A549 (cell line): Measurements from ENCODE around the gene ODC1. TPM values are rescaled to one million over a fixed set of nuclear protein-coding genes. Genes with fewer than 3 reads are reported as not detected.

Experiments used
- ATAC-seq, 2 experiments: fragments of 200-7000 bp in 1 of 2; fragments of >200 bp in 1 of 2; cut with Nextera tagmentation in 1 of 2; cut with Tn5 transposase in 1 of 2; 3 replicates each; pipeline versions ENCODE4 v1.8.0 to v1.9.1; 2018 to 2020; ENCODE audit warnings: mild to moderate bottlenecking in 1 of 2, moderate library complexity in 1 of 2
- CTCF ChIA-PET: fragments of 300-600 bp; sonication (Branson Sonifier 250); formaldehyde crosslinking; extraction: SDS; loops from one replicate; lab custom pipeline; 2021; ENCODE audit warnings: antibody characterized with exemption, inconsistent platforms; lab: Yijun Ruan, JAX
- POLR2A ChIA-PET: fragments of 350-600 bp; formaldehyde crosslinking; extraction: SDS; loops from one replicate; lab custom pipeline; 2021; ENCODE audit warnings: antibody characterized with exemption, inconsistent platforms; lab: Yijun Ruan, JAX
- DNase-seq, 2 experiments: peaks; one replicate each; pipeline versions ENCODE4 v3.0.0 to v3.0.0-alpha.2; 2011 to 2016; ENCODE audit warnings: low read depth in 1 of 2, low spot score in 1 of 2
- FAIRE-seq: peaks from 2 replicates; lab custom pipeline; 2011; peaks lifted over from hg19 to GRCh38; lab: Jason Lieb, UNC
- H3K27ac ChIP-seq, 2 experiments: fragments of >200 bp; sonication (Bioruptor Twin); formaldehyde crosslinking; 3 replicates each; pipeline ENCODE4 v1.5.1; 2016 to 2017
- H3K4me1 ChIP-seq: fragments of >200 bp; sonication (Bioruptor Twin); formaldehyde crosslinking; 3 replicates; pipeline ENCODE4 v1.6.1; 2016
- H3K4me2 ChIP-seq: fragments of >200 bp; sonication (Bioruptor Twin); formaldehyde crosslinking; 3 replicates; pipeline ENCODE4 v1.6.1; 2016
- H3K4me3 ChIP-seq: fragments of >200 bp; sonication (Bioruptor Twin); formaldehyde crosslinking; 3 replicates; pipeline ENCODE4 v1.5.1; 2016
- H3K9me3 ChIP-seq: fragments of >200 bp; sonication (Bioruptor Twin); formaldehyde crosslinking; 3 replicates; pipeline ENCODE4 v1.6.1; 2016
- ATOH8 ChIP-seq: fragments of 250-450 bp; sonication (Bioruptor Pico); IDR thresholded peaks from 2 replicates; pipeline ENCODE4 v1.5.0; 2020; ENCODE audit warnings: low read depth, mild to moderate bottlenecking, moderate library complexity
- BCL3 ChIP-seq: fragments of >200 bp; sonication (Bioruptor Twin); formaldehyde crosslinking; IDR thresholded peaks from 3 replicates; pipeline ENCODE4 v1.6.1; 2016
- CBX8 ChIP-seq: fragments of 200-600 bp; sonication (generic); IDR thresholded peaks from 2 replicates; pipeline ENCODE4 v1.6.1; 2016
- CHD4 ChIP-seq: fragments of 200-600 bp; sonication (generic); IDR thresholded peaks from 2 replicates; pipeline ENCODE4 v1.6.1; 2016; ENCODE audit warnings: antibody characterized with exemption, mild to moderate bottlenecking, borderline replicate concordance
- E2F6 ChIP-seq: IDR thresholded peaks from 2 replicates; pipeline ENCODE4 v1.6.1; 2012; ENCODE audit warnings: low read depth, borderline replicate concordance
- EHF ChIP-seq: fragments of 250-450 bp; sonication (Bioruptor Pico); IDR thresholded peaks from 2 replicates; pipeline ENCODE4 v1.5.0; 2020; ENCODE audit warnings: mild to moderate bottlenecking
- FOSB ChIP-seq: fragments of 250-450 bp; sonication (Bioruptor Pico); IDR thresholded peaks from 2 replicates; pipeline ENCODE4 v1.5.0; 2020; ENCODE audit warnings: mild to moderate bottlenecking, moderate library complexity
- FOSL2 ChIP-seq, 2 experiments: fragments of 450-650 bp in 1 of 2; fragments of >200 bp in 1 of 2; sonication (Bioruptor Twin) in 1 of 2; formaldehyde crosslinking; IDR thresholded peaks; 2 replicates each; pipeline versions ENCODE4 v1.5.0 to v1.6.1; 2016 to 2020; ENCODE audit warnings: mild to moderate bottlenecking in 1 of 2, moderate library complexity in 1 of 2
- FOXS1 ChIP-seq: fragments of 250-450 bp; sonication (Bioruptor Pico); IDR thresholded peaks from 2 replicates; pipeline ENCODE4 v1.5.0; 2020; ENCODE audit warnings: mild to moderate bottlenecking, moderate library complexity
- HES2 ChIP-seq: fragments of >200 bp; sonication (Bioruptor Twin); formaldehyde crosslinking; IDR thresholded peaks from 2 replicates; pipeline ENCODE4 v1.6.1; 2016
- HMGXB4 ChIP-seq: fragments of 250-450 bp; sonication (Bioruptor Pico); IDR thresholded peaks from 2 replicates; pipeline ENCODE4 v1.5.0; 2021; ENCODE audit warnings: mild to moderate bottlenecking, moderate library complexity, borderline replicate concordance
- HOXB5 ChIP-seq: fragments of 250-450 bp; sonication (Bioruptor Pico); IDR thresholded peaks from 2 replicates; pipeline ENCODE4 v1.5.0; 2020; ENCODE audit warnings: mild to moderate bottlenecking, moderate library complexity
- JUN ChIP-seq, 2 experiments: fragments of >200 bp; sonication (Bioruptor Twin); formaldehyde crosslinking; IDR thresholded peaks; 2 replicates in 1 of 2; 3 replicates in 1 of 2; pipeline ENCODE4 v1.6.1; 2016 to 2017
- KDM1A ChIP-seq: fragments of 200-600 bp; sonication (generic); IDR thresholded peaks from 2 replicates; pipeline ENCODE4 v1.6.1; 2016; ENCODE audit warnings: low read depth, mild to moderate bottlenecking
- MAFK ChIP-seq: fragments of 450-650 bp; IDR thresholded peaks from 2 replicates; pipeline ENCODE4 v1.6.1; 2014; ENCODE audit not compliant: partially characterized antibody
- MAX ChIP-seq: IDR thresholded peaks from 2 replicates; pipeline ENCODE4 v1.6.1; 2012
- MYC ChIP-seq: IDR thresholded peaks from 2 replicates; pipeline ENCODE4 v1.6.1; 2012; ENCODE audit warnings: mild to moderate bottlenecking, inconsistent platforms, low read length, improper control_type of control experiment, borderline replicate concordance
- NFE2L2 ChIP-seq: fragments of 150-350 bp; conservative IDR thresholded peaks from 2 replicates; pipeline ENCODE4 v1.6.1; 2014; ENCODE audit warnings: low read length
- NPAS2 ChIP-seq: fragments of 250-450 bp; sonication (Bioruptor Pico); IDR thresholded peaks from 2 replicates; pipeline ENCODE4 v1.8.0; 2022; ENCODE audit warnings: mild to moderate bottlenecking, moderate library complexity, borderline replicate concordance
- PHF8 ChIP-seq: fragments of 200-600 bp; sonication (generic); IDR thresholded peaks from 2 replicates; pipeline ENCODE4 v1.6.1; 2016; ENCODE audit warnings: low read depth, mild to moderate bottlenecking, antibody characterized with exemption, moderate library complexity, borderline replicate concordance
- POLR2A ChIP-seq: IDR thresholded peaks from 2 replicates; pipeline ENCODE4 v1.6.1; 2012; ENCODE audit warnings: mild to moderate bottlenecking, low read length
- RAD21 ChIP-seq, 2 experiments: fragments of >200 bp in 1 of 2; sonication (Bioruptor Twin) in 1 of 2; formaldehyde crosslinking in 1 of 2; IDR thresholded peaks in 1 of 2; conservative IDR thresholded peaks in 1 of 2; 2 replicates in 1 of 2; 3 replicates in 1 of 2; pipeline ENCODE4 v1.6.1; 2012 to 2018; ENCODE audit warnings: inconsistent platforms in 1 of 2
- REST ChIP-seq: fragments of 200-600 bp; sonication (generic); IDR thresholded peaks from 2 replicates; pipeline ENCODE4 v1.6.1; 2016; ENCODE audit warnings: antibody characterized with exemption, mild to moderate bottlenecking, moderate library complexity
- RFX5 ChIP-seq: fragments of 450-650 bp; IDR thresholded peaks from 2 replicates; pipeline ENCODE4 v1.7.1; 2014; ENCODE audit warnings: antibody characterized with exemption, mild to moderate bottlenecking, moderate library complexity
- RNF2 ChIP-seq: fragments of 200-600 bp; sonication (generic); IDR thresholded peaks from 2 replicates; pipeline ENCODE4 v1.6.1; 2016; ENCODE audit warnings: low read depth, mild to moderate bottlenecking, antibody characterized with exemption, moderate library complexity, borderline replicate concordance
- TP53 ChIP-seq: fragments of 250-450 bp; sonication (Bioruptor Pico); IDR thresholded peaks from 2 replicates; pipeline ENCODE4 v1.5.0; 2021; ENCODE audit warnings: mild to moderate bottlenecking, moderate library complexity
- USF2 ChIP-seq: fragments of 450-650 bp; IDR thresholded peaks from 2 replicates; pipeline ENCODE4 v1.6.1; 2014; ENCODE audit warnings: antibody characterized with exemption
- ZC3H11A ChIP-seq: fragments of 450-650 bp; IDR thresholded peaks from 2 replicates; pipeline ENCODE4 v1.6.1; 2014; ENCODE audit warnings: antibody characterized with exemption, mild to moderate bottlenecking
- WGBS: methylation state at CpG from one replicate; pipeline ENCODE4 v1.1.6; 2017; ENCODE audit errors: missing lambda C conversion rate; 5-methylcytosine and 5-hydroxymethylcytosine counted together
- polyA minus RNA-seq: library from RNA; depleted of rRNA, polyadenylated mRNA; stranded (reverse); fragments of >200 nt; gene quantifications from 2 replicates; pipeline ENCODE4 v1.2.3, GENCODE V29; 2011; rRNA and poly(A)+ RNA removed
- polyA plus RNA-seq, 4 experiments: library from polyadenylated mRNA; depleted of rRNA in 3 of 4; stranded (reverse); fragments of >200 nt; fragmentation: RNase III in 1 of 4; extraction: RNeasy Plus Mini Kit Qiagen cat#74134 plus additional on column Dnase treatment in 1 of 4; gene quantifications; 2 replicates in 3 of 4; 3 replicates in 1 of 4; pipeline ENCODE4 v1.2.3, GENCODE V29; 2011 to 2017

The ODC1 gene
- polyA plus RNA-seq (2011; rRNA removed) (198 and 265 TPM in 2 replicates), polyA plus RNA-seq (2017; fragmentation: RNase III; extraction: RNeasy Plus Mini Kit Qiagen cat#74134 plus additional on column Dnase treatment) (56.3 to 89.5 TPM (median 57.8 TPM) in 3 replicates), polyA minus RNA-seq (110 and 113 TPM in 2 replicates)
- polyA plus RNA-seq (2012; cell fraction: cytosol; rRNA removed) = 147 and 159 TPM in 2 replicates
- polyA plus RNA-seq (2012; cell fraction: nucleus; rRNA removed) = 84.5 and 165 TPM in 2 replicates

- Histone ChIP-seq H3K4me2 (peak within 1 kb of the TSS; percentile 92), H3K4me3 (peak within 1 kb of the TSS; percentile 78), H3K9me3 (no peaks in the 10 kb centered on the region), H3K27ac (peak within 1 kb of the TSS; percentile 90 to 98), H3K4me1 (peaks cover 55% of the 10 kb centered on the region)
- POLR2A ChIA-PET = interaction anchor here (0.6 to 3.0 kb wide), 14 partner anchors 9 to 605 kb away, joined by 3 to 24 read pairs (median 4); partner anchors contain the start of gene TAF1B
- WGBS = under 1% methylated on average over 23 of the region's 99 CpGs
- peak; percentile 69 to 72 for ATAC-seq
- CTCF ChIA-PET = interaction anchor here (0.7 to 6.7 kb wide), 17 partner anchors 9 to 376 kb away, joined by 3 to 74 read pairs (median 3); no protein-coding TSS in a partner anchor
- DNase-seq = peak; percentile 80 to 93
- no peak for FAIRE-seq
- TF ChIP-seq BCL3 (peak; percentile 92), EHF (CRISPR knock-in tag) (peak; percentile 91), REST (peak; percentile 45), HES2 (no peak), HOXB5 (peak; percentile 95), RFX5 (0 out of 2 replicates have a peak, but pooled peaks have one; percentile 27), CHD4 (no peak), FOXS1 (CRISPR knock-in tag) (peak; percentile 61; the same call in 1 of the 2 replicates), RNF2 (0 out of 2 replicates have a peak, but pooled peaks have one; percentile 58), PHF8 (peak; percentile 85; the same call in 1 of the 2 replicates), MAX (peak; percentile 99), FOSL2 (IDR thresholded peaks at IDR 0.05) (no peak), FOSL2 (CRISPR knock-in tag; IDR thresholded peaks at IDR 0.05) (peak; percentile 35; the same call in 1 of the 2 replicates), TP53 (CRISPR knock-in tag) (peak; percentile 21; the same call in 1 of the 2 replicates), E2F6 (peak; percentile 95), NPAS2 (CRISPR knock-in tag) (peak; percentile 83), ATOH8 (CRISPR knock-in tag) (peak; percentile 96), NFE2L2 (no peak), HMGXB4 (CRISPR knock-in tag) (no peak), CBX8 (no peak), KDM1A (peak; percentile 38; the same call in 1 of the 2 replicates), MAFK (no peak), POLR2A (peak; percentile 59), JUN (IDR thresholded peaks at IDR 0.05) (peak; percentile 40 to 94; a peak in 4 of 5 replicates), RAD21 (conservative IDR thresholded peaks at IDR 0.05 in 1 of 2, IDR thresholded peaks at IDR 0.05 in 1 of 2) (peak in 1 of 2 experiments; percentile 12; a peak in 1 of 5 replicates), FOSB (CRISPR knock-in tag) (no peak), MYC (peak; percentile 96), ZC3H11A (no peak), USF2 (peak; percentile 57)
Measured at GRCh38 chr2:10447895-10448575, at the start of gene ODC1. Gene ODC1, minus strand, starts transcription at chr2:10448327. Its CDS starts 3,295 bp downstream, at chr2:10445032.
